H1 (cell line): ENCODE data around the gene DOCK1. TPM values are rescaled to one million over a fixed set of nuclear protein-coding genes. Genes with fewer than 3 reads are reported as not detected.

Source experiments
- CTCF ChIA-PET: fragments of 300-600 bp; sonication (Branson Sonifier 250); formaldehyde crosslinking; loops from one replicate; lab custom pipeline; 2021; ENCODE audit not compliant: partially characterized antibody; lab: Charles Lee
- POLR2A ChIA-PET: fragments of 300-600 bp; sonication (Branson Sonifier 250); formaldehyde crosslinking; loops from one replicate; lab custom pipeline; 2021; ENCODE audit warnings: inconsistent platforms; ENCODE audit not compliant: partially characterized antibody; lab: Charles Lee
- DNase-seq, 2 experiments: peaks; one replicate each; pipeline versions ENCODE4 v3.0.0 to v3.0.0-alpha.2; 2010 to 2022; ENCODE audit warnings: low spot score in 2 of 2, low read depth in 1 of 2, mixed read lengths in 1 of 2
- FAIRE-seq: peaks from 2 replicates; lab custom pipeline; 2011; peaks lifted over from hg19 to GRCh38; lab: Jason Lieb, UNC
- H2AFZ ChIP-seq: 2 replicates; pipeline ENCODE4 v1.8.1; 2012; ENCODE audit warnings: low read length, inconsistent platforms
- H2AK5ac ChIP-seq: 2 replicates; pipeline ENCODE4 v1.6.1; 2013; ENCODE audit warnings: low read depth, low read length
- H2BK120ac ChIP-seq: replicated peaks from 2 replicates; pipeline ENCODE3; 2013; ENCODE audit warnings: low read depth, low read length, inconsistent platforms
- H2BK12ac ChIP-seq: 2 replicates; pipeline ENCODE4 v1.6.1; 2013; ENCODE audit warnings: low read depth, low read length
- H2BK15ac ChIP-seq: 2 replicates; pipeline ENCODE4 v1.6.1; 2013; ENCODE audit warnings: low read length
- H2BK20ac ChIP-seq: 2 replicates; pipeline ENCODE4 v1.6.1; 2013; ENCODE audit warnings: low read length
- H2BK5ac ChIP-seq: 2 replicates; pipeline ENCODE4 v1.6.1; 2013; ENCODE audit warnings: low read depth, low read length
- H3K14ac ChIP-seq: 2 replicates; pipeline ENCODE4 v1.6.1; 2013; ENCODE audit warnings: inconsistent platforms; ENCODE audit not compliant: insufficient read length
- H3K18ac ChIP-seq: 2 replicates; pipeline ENCODE4 v1.6.1; 2013; ENCODE audit warnings: low read length; ENCODE audit errors: extremely low read depth
- H3K23ac ChIP-seq: 2 replicates; pipeline ENCODE4 v1.6.1; 2013; ENCODE audit warnings: inconsistent platforms; ENCODE audit not compliant: insufficient read length
- H3K23me2 ChIP-seq: 2 replicates; pipeline ENCODE4 v1.6.1; 2013; ENCODE audit warnings: low read depth, low read length
- H3K27ac ChIP-seq: 2 replicates; pipeline ENCODE4 v1.6.1; 2011; ENCODE audit warnings: low read depth, low read length, inconsistent platforms
- H3K27me3 ChIP-seq, 4 experiments: replicated peaks in 1 of 4; 1 replicate in 1 of 4; 2 replicates in 3 of 4; pipeline versions ENCODE4 v1.6.1 to v1.8.1; 2011 to 2013; ENCODE audit warnings: low read length in 3 of 4, mild to moderate bottlenecking in 3 of 4, inconsistent platforms in 2 of 4, mixed read lengths in 2 of 4, moderate library complexity in 1 of 4; ENCODE audit not compliant: control insufficient read depth in 3 of 4, insufficient read depth in 3 of 4; ENCODE audit errors: extremely low read depth in 1 of 4
- H3K36me3 ChIP-seq, 4 experiments: 2 replicates each; pipeline versions ENCODE4 v1.6.1 to v1.8.1; 2011 to 2013; ENCODE audit warnings: mild to moderate bottlenecking in 4 of 4, low read length in 3 of 4, moderate library complexity in 2 of 4, control low read depth in 1 of 4, inconsistent platforms in 1 of 4; ENCODE audit not compliant: insufficient read depth in 4 of 4, control insufficient read depth in 2 of 4
- H3K4ac ChIP-seq: replicated peaks from 2 replicates; pipeline ENCODE3; 2013; ENCODE audit warnings: low read length, low read depth, mixed read lengths, inconsistent platforms; ENCODE audit not compliant: insufficient read length
- H3K4me1 ChIP-seq, 4 experiments: replicated peaks in 1 of 4; 1 replicate in 1 of 4; 2 replicates in 3 of 4; pipeline versions ENCODE4 v1.6.1 to v1.8.1; 2011 to 2013; ENCODE audit warnings: low read length in 3 of 4, inconsistent platforms in 2 of 4, mixed read lengths in 1 of 4; ENCODE audit not compliant: insufficient read depth in 4 of 4, control insufficient read depth in 3 of 4
- H3K4me2 ChIP-seq, 2 experiments: 2 replicates each; pipeline versions ENCODE4 v1.6.1 to v1.8.1; 2011 to 2013; ENCODE audit warnings: low read depth in 2 of 2, low read length in 2 of 2, control low read depth in 1 of 2, inconsistent platforms in 1 of 2, mild to moderate bottlenecking in 1 of 2; ENCODE audit not compliant: insufficient read depth in 1 of 2
- H3K4me3 ChIP-seq, 4 experiments: fragments of 200-600, 300-600 bp in 1 of 4; sonication (generic), shearing (Covaris generic), sonication (Bioruptor Twin) in 1 of 4; 2 replicates each; pipeline versions ENCODE4 v1.5.1 to v1.8.1; 2011 to 2016; ENCODE audit warnings: low read length in 4 of 4, low read depth in 3 of 4, control low read depth in 2 of 4, inconsistent platforms in 2 of 4, mild to moderate bottlenecking in 2 of 4, mixed read lengths in 1 of 4, moderate library complexity in 1 of 4; ENCODE audit not compliant: insufficient read depth in 2 of 4; ENCODE audit errors: extremely low read depth in 1 of 4
- H3K56ac ChIP-seq: replicated peaks from 2 replicates; pipeline ENCODE3; 2013; ENCODE audit warnings: low read depth, mild to moderate bottlenecking, mixed read lengths, low read length, inconsistent platforms; ENCODE audit not compliant: insufficient read length
- H3K79me1 ChIP-seq: 2 replicates; pipeline ENCODE4 v1.6.1; 2013; ENCODE audit warnings: low read depth, low read length, control low read depth
- H3K79me2 ChIP-seq, 2 experiments: 2 replicates each; pipeline versions ENCODE4 v1.6.1 to v1.8.1; 2012 to 2013; ENCODE audit warnings: low read length in 2 of 2, mild to moderate bottlenecking in 2 of 2, inconsistent platforms in 1 of 2; ENCODE audit not compliant: insufficient read depth in 2 of 2, control insufficient read depth in 1 of 2
- H3K9ac ChIP-seq, 4 experiments: replicated peaks in 1 of 4; 1 replicate in 1 of 4; 2 replicates in 3 of 4; pipeline versions ENCODE4 v1.6.1 to v1.8.1; 2011 to 2013; ENCODE audit warnings: low read depth in 3 of 4, low read length in 3 of 4, control low read depth in 2 of 4, mild to moderate bottlenecking in 2 of 4, moderate library complexity in 2 of 4, inconsistent platforms in 1 of 4; ENCODE audit errors: extremely low read depth in 1 of 4
- H3K9me3 ChIP-seq, 2 experiments: 2 replicates each; pipeline versions ENCODE4 v1.6.1 to v1.8.1; 2012 to 2013; ENCODE audit warnings: mild to moderate bottlenecking in 2 of 2, moderate library complexity in 2 of 2, control low read depth in 1 of 2, inconsistent platforms in 1 of 2, low read depth in 1 of 2, low read length in 1 of 2, mixed read lengths in 1 of 2; ENCODE audit not compliant: insufficient read depth in 2 of 2
- H4K20me1 ChIP-seq, 2 experiments: replicated peaks in 1 of 2; 2 replicates each; pipeline versions ENCODE3 to v1.8.1; 2011 to 2013; ENCODE audit warnings: inconsistent platforms in 2 of 2, low read length in 2 of 2, mild to moderate bottlenecking in 1 of 2; ENCODE audit not compliant: insufficient read depth in 2 of 2, control insufficient read depth in 1 of 2
- H4K5ac ChIP-seq: 2 replicates; pipeline ENCODE4 v1.6.1; 2013; ENCODE audit warnings: low read length, low read depth, mixed read lengths, inconsistent platforms; ENCODE audit not compliant: insufficient read length
- H4K8ac ChIP-seq: 2 replicates; pipeline ENCODE4 v1.8.0; 2013; ENCODE audit warnings: mild to moderate bottlenecking, moderate library complexity, low read length, inconsistent platforms; ENCODE audit not compliant: insufficient read depth; ENCODE audit errors: extremely low read depth
- H4K91ac ChIP-seq: replicated peaks from 2 replicates; pipeline ENCODE3; 2013; ENCODE audit warnings: low read length, mixed read lengths, inconsistent platforms; ENCODE audit not compliant: insufficient read length
- EP300 ChIP-seq, 2 experiments: IDR thresholded peaks; 1 replicate in 1 of 2; 2 replicates in 1 of 2; pipeline ENCODE4 v1.6.1; 2011 to 2012; ENCODE audit warnings: low read depth in 2 of 2, low read length in 2 of 2, mild to moderate bottlenecking in 2 of 2, borderline replicate concordance in 1 of 2, inconsistent platforms in 1 of 2, moderate library complexity in 1 of 2
- HDAC2 ChIP-seq, 2 experiments: fragments of 300-600 bp in 1 of 2; sonication (generic) in 1 of 2; IDR thresholded peaks; 2 replicates each; pipeline ENCODE4 v1.6.1; 2011 to 2012; ENCODE audit warnings: low read depth in 2 of 2, low read length in 2 of 2, mild to moderate bottlenecking in 2 of 2, moderate library complexity in 2 of 2, borderline replicate concordance in 1 of 2, inconsistent platforms in 1 of 2
- RNF2 ChIP-seq: fragments of 200-900, 300-1000 bp; sonication (generic); IDR thresholded peaks from 2 replicates; pipeline ENCODE4 v1.7.1; 2016; ENCODE audit warnings: borderline replicate concordance, low read depth, mild to moderate bottlenecking, antibody characterized with exemption, low read length; ENCODE audit not compliant: poor library complexity, severe bottlenecking; ENCODE audit errors: missing control alignments
- TAF1 ChIP-seq: IDR thresholded peaks from 2 replicates; pipeline ENCODE4 v1.6.1; 2011; ENCODE audit warnings: mild to moderate bottlenecking, low read depth, low read length
- TBP ChIP-seq: IDR thresholded peaks from 2 replicates; pipeline ENCODE4 v1.6.1; 2011; ENCODE audit warnings: low read depth, low read length, improper control_type of control experiment
- WGBS, 2 experiments: shearing (Covaris generic) in 1 of 2; methylation state at CpG; one replicate each; pipeline versions ENCODE4 v1.1.6 to v1.1.7; 2013 to 2015; ENCODE audit warnings: low lambda C conversion rate in 2 of 2, mixed read lengths in 2 of 2, inconsistent platforms in 1 of 2, low coverage in 1 of 2, missing lambda C conversion rate in 1 of 2; ENCODE audit not compliant: insufficient replicate concordance in 2 of 2, insufficient coverage in 1 of 2, insufficient read length in 1 of 2; ENCODE audit errors: extremely low coverage in 1 of 2, missing lambda C conversion rate in 1 of 2; 5-methylcytosine and 5-hydroxymethylcytosine counted together
- polyA plus RNA-seq, 7 experiments: library from polyadenylated mRNA; depleted of rRNA in 3 of 7; stranded (reverse) in 5 of 7; unstranded in 2 of 7; fragments of >200 nt in 5 of 7; fragments of 200-250 nt in 2 of 7; gene quantifications; 1 replicate in 5 of 7; 2 replicates in 1 of 7; 4 replicates in 1 of 7; pipeline versions ENCODE4 v1.2.1 to v1.2.3, GENCODE V29; 2011 to 2013; ENCODE audit warnings: missing spikeins in 2 of 7, mixed read lengths in 2 of 7
- total RNA-seq: library from RNA; stranded (reverse); fragmentation: NEBNext Ultra II Directional; extraction: Animal tissue kit (Norgen Biotek cat#: 25700); gene quantifications from 2 replicates; pipeline ENCODE4 v1.2.1, GENCODE V29; 2021

The DOCK1 gene
- total and polyA plus RNA-seq, 2 of the 8 experiments (the other 6 are each of a cell fraction or from before 2014, with no cell fraction given): 11.6 to 53.0 TPM

- Histone ChIP-seq H3K23me2 (no peaks in the 10 kb centered on the region), H3K18ac (no peak overlapping the region)
Measured at GRCh38 chr10:127236266-127236665, 331.0 kb downstream of the DOCK1 start.

More at GRCh38 chr10:127236266-127236665, 331.0 kb downstream of the DOCK1 start:
- Histone ChIP-seq H3K14ac (no peak overlapping the region), H3K9ac (no peak overlapping the region), H4K8ac (no peak overlapping the region), H3K4me3 (no peak overlapping the region), H2AFZ (no peak overlapping the region), H3K4ac (no peak overlapping the region), H4K5ac (no peak overlapping the region), H4K20me1 (peaks cover 2 to 3% of the 10 kb centered on the region in 2 experiments), H3K79me1 (no peaks in the 10 kb centered on the region), H3K79me2 (no peaks in the 10 kb centered on the region), H2BK15ac (no peak overlapping the region), H2BK12ac (no peak overlapping the region), H4K91ac (no peak overlapping the region), H2BK5ac (no peak overlapping the region), H3K23ac (no peak overlapping the region), H3K27me3 (no peaks in the 10 kb centered on the region), H2AK5ac (no peak overlapping the region), H2BK20ac (no peak overlapping the region), H3K9me3 (no peaks in the 10 kb centered on the region), H3K4me2 (no peak overlapping the region), H2BK120ac (no peak overlapping the region), H3K36me3 (no peaks in the 10 kb centered on the region), H3K56ac (no peak overlapping the region), H3K27ac (no peak overlapping the region), H3K4me1 (peaks cover 0 to 4% (median 0%) of the 10 kb centered on the region in 4 experiments; a peak in 1 of 7 replicates)
- TF ChIP-seq HDAC2 (IDR thresholded peaks at IDR 0.05; ENCODE audit: borderline replicate concordance in 1 of 2, low read depth in 2 of 2, low read length in 2 of 2) (no peak), RNF2 (no peak), TBP (no peak), EP300 (IDR thresholded peaks at IDR 0.05; ENCODE audit: borderline replicate concordance in 1 of 2, low read depth in 2 of 2, low read length in 2 of 2) (no peak), TAF1 (no peak)
- WGBS, 2 experiments: 100% methylated on average over 2 of the region's 3 CpGs; no CpG with 5 or more reads in 1 of the 2 experiments
- POLR2A ChIA-PET: no interaction called here
- FAIRE-seq (no peak), DNase-seq (no peak)
- CTCF ChIA-PET: no interaction called here
